Esophagus muscularis mucosa (tissue), 3 donors: Measurements from ENCODE around the gene HSP90AA1.

Experiments used
- CTCF ChIP-seq, 3 experiments: fragments of 200-600 bp in 2 of 3; fragments of 450-650 bp in 1 of 3; sonication (generic) in 2 of 3; IDR thresholded peaks; one replicate each; pipeline ENCODE4 v1.5.1; 2017 to 2019; ENCODE audit warnings: antibody characterized with exemption in 3 of 3, mild to moderate bottlenecking in 2 of 3, moderate library complexity in 1 of 3
- POLR2A ChIP-seq: fragments of 450-650 bp; IDR thresholded peaks from one replicate; pipeline ENCODE4 v1.6.1; 2017; ENCODE audit warnings: antibody characterized with exemption, moderate library complexity, mild to moderate bottlenecking, low read depth
- POLR2AphosphoS5 ChIP-seq, 2 donors: sonication (generic); formaldehyde crosslinking; IDR thresholded peaks; one replicate each; pipeline ENCODE4 v1.6.1; 2017; ENCODE audit warnings: antibody characterized with exemption in 2 of 2

- no peak for TF ChIP-seq CTCF (IDR thresholded peaks at IDR 0.05)
- TF ChIP-seq POLR2A, result no peak
- no peak for TF ChIP-seq POLR2AphosphoS5 (IDR thresholded peaks at IDR 0.05)
Observed at GRCh38 chr14:102037686-102038085, 49.2 kb downstream of the HSP90AA1 start.
